Left hindlimb (tissue), 1 donor: ENCODE data around the gene POLR3E.
"Not testable (repeated sequence)": the region's sequence is repeated elsewhere in the genome, so short reads cannot be mapped to it uniquely, and the experiment has no call there.

Experiments used
- DNase-seq: peaks from one replicate; pipeline ENCODE4 v3.0.0-alpha.2; 2018

POLR3E gene

GRCh38 chr16:22293137-22294106 lies 3.8 kb upstream of the POLR3E start:
- DNase-seq, result no peak

GRCh38 chr16:22296225-22297113 lies 740 bp upstream of the POLR3E start:
- peak; percentile 23 for DNase-seq

- peak; percentile 87 for DNase-seq
Observed at GRCh38 chr16:22297871-22298733, 893 bp downstream of the POLR3E start.

- no peak for DNase-seq
Observed at GRCh38 chr16:22299036-22299435, 1.8 kb downstream of the POLR3E start.

- no peak for DNase-seq
Observed at GRCh38 chr16:22300427-22301071, 3.3 kb downstream of the POLR3E start.

- not testable (repeated sequence) for DNase-seq
Observed at GRCh38 chr16:22301423-22301822, 4.2 kb downstream of the POLR3E start.

- DNase-seq, result no peak
Observed at GRCh38 chr16:22302776-22303363, 5.7 kb downstream of the POLR3E start.

GRCh38 chr16:22304411-22304810 lies 7.2 kb downstream of the POLR3E start:
- no peak for DNase-seq

GRCh38 chr16:22306788-22307187 lies 9.6 kb downstream of the POLR3E start:
- DNase-seq, result peak; percentile 23

- DNase-seq, result no peak
Observed at GRCh38 chr16:22307838-22308237, 10.6 kb downstream of the POLR3E start.

GRCh38 chr16:22308824-22309520 lies 11.8 kb downstream of the POLR3E start:
- DNase-seq, result peak; percentile 23

- no peak for DNase-seq
Observed at GRCh38 chr16:22311520-22311919, 14.3 kb downstream of the POLR3E start.

- DNase-seq, result peak; percentile 7
Observed at GRCh38 chr16:22312897-22313781, 15.9 kb downstream of the POLR3E start.

- DNase-seq, result peak; percentile 3
Observed at GRCh38 chr16:22313876-22314470, 16.8 kb downstream of the POLR3E start.

GRCh38 chr16:22314661-22315626 lies 17.7 kb downstream of the POLR3E start:
- DNase-seq, result no peak

- no peak for DNase-seq
Observed at GRCh38 chr16:22315979-22316378, 18.8 kb downstream of the POLR3E start.

- DNase-seq, result peak; percentile 9
Observed at GRCh38 chr16:22316411-22316811, 19.2 kb downstream of the POLR3E start.

GRCh38 chr16:22317001-22317530 lies 19.9 kb downstream of the POLR3E start:
- DNase-seq, result peak; percentile 20
